Heart left ventricle (tissue), 13 donors: Measurements from ENCODE around the gene CCDC183.
"Not testable (repeated sequence)": the region's sequence is repeated elsewhere in the genome, so short reads cannot be mapped to it uniquely, and the experiment has no call there.

Source experiments
- CTCF ChIP-seq, 12 donors: fragments of 200-600 bp; sonication (generic) in 4 of 12; IDR thresholded peaks; one replicate each; pipeline versions ENCODE4 v1.5.0 to v1.8.0; 2018 to 2022; ENCODE audit warnings: antibody characterized with exemption in 12 of 12, mild to moderate bottlenecking in 5 of 12
- POLR2A ChIP-seq, 2 donors: fragments of 450-650 bp; IDR thresholded peaks; one replicate each; pipeline ENCODE4 v1.6.1; 2017; ENCODE audit warnings: antibody characterized with exemption in 2 of 2, mild to moderate bottlenecking in 2 of 2, moderate library complexity in 2 of 2
- donor health status: ischemic (EF 13 %, LVEDD 7.1; RV severe dilation, severe dysfunction).
- donor health status: DM: no; HTN: yes; CAD: no.
- donor health status: DM: no; HTN: no; CAD: no.
- donor health status: ischemic (EF 25% LVEDD 6.9; RV normal size, moderate dysfunction).
- donor health status: ischemic (EF 25% LVEDD 5.7; RV mildly dilated, moderate dysfunction).
- donor health status: ischemic (EF 35%, LVEDD 5.7; RV mildly dilated, moderate dysfunction).
- donor health status: nonischemic (EF 11% LVEDD 7.7; RV severe dilation, severe dysfunction).
- donor health status: DM: yes; HTN: yes; CAD: no.
- donor health status: PGD.
- donor health status: ischemic (EF 29% LVEDD 5.4; RV normal size, mild dysfunction).
- donor health status: nonischemic (EF 23%, LVEDD 6.1; RV moderate dilation, normal function).

GRCh38 chr9:136785565-136786355 is 10.4 kb upstream of the CCDC183 start:
- TF ChIP-seq CTCF, POLR2A (IDR thresholded peaks at IDR 0.05): not testable (repeated sequence)
